T1000 (cell line): ENCODE results near the gene NINJ2.

Experiments
- DNase-seq: peaks from one replicate; lab custom pipeline; 2025; ENCODE audit warnings: mixed read lengths; lab: John Stamatoyannopoulos, UW

Gene NINJ2

GRCh38 chr12:570435-570920, 92.8 kb downstream of the NINJ2 start:
- peak; percentile 50 for DNase-seq

- peak; percentile 80 for DNase-seq
Observed at GRCh38 chr12:569803-570434, 93.3 kb downstream of the NINJ2 start.

- no peak for DNase-seq
Observed at GRCh38 chr12:569091-569676, 94.1 kb downstream of the NINJ2 start.

- DNase-seq: no peak
Observed at GRCh38 chr12:568486-568885, 94.8 kb downstream of the NINJ2 start.

GRCh38 chr12:565589-566105, 97.6 kb downstream of the NINJ2 start:
- no peak for DNase-seq

GRCh38 chr12:565161-565560, 98.1 kb downstream of the NINJ2 start:
- DNase-seq: no peak

GRCh38 chr12:563787-564298, 99.4 kb downstream of the NINJ2 start:
- no peak for DNase-seq

- DNase-seq: no peak
Observed at GRCh38 chr12:563250-563781, 99.9 kb downstream of the NINJ2 start.

GRCh38 chr12:562634-563033, 100.6 kb downstream of the NINJ2 start:
- no peak for DNase-seq

GRCh38 chr12:561908-562593, 101.2 kb downstream of the NINJ2 start:
- DNase-seq: no peak

GRCh38 chr12:561391-561705, 101.9 kb downstream of the NINJ2 start:
- no peak for DNase-seq

- DNase-seq: no peak
Observed at GRCh38 chr12:560691-561390, 102.4 kb downstream of the NINJ2 start.

GRCh38 chr12:559906-560455, 103.3 kb downstream of the NINJ2 start:
- no peak for DNase-seq

- DNase-seq: no peak
Observed at GRCh38 chr12:559208-559905, 103.9 kb downstream of the NINJ2 start.

GRCh38 chr12:558580-558979, 104.7 kb downstream of the NINJ2 start:
- no peak for DNase-seq

- DNase-seq: no peak
Observed at GRCh38 chr12:556498-556897, 106.7 kb downstream of the NINJ2 start.

- no peak for DNase-seq
Observed at GRCh38 chr12:554001-554285, 109.3 kb downstream of the NINJ2 start.

- DNase-seq: no peak
Observed at GRCh38 chr12:553216-554000, 109.8 kb downstream of the NINJ2 start.

- no peak for DNase-seq
Observed at GRCh38 chr12:552466-552865, 110.8 kb downstream of the NINJ2 start.

GRCh38 chr12:550473-551260, 112.6 kb downstream of the NINJ2 start:
- DNase-seq: no peak
